Stimulated activated memory B cell treated with anti-CD40 and anti-IgM and Interleukin-4, amounts not matched to agents 10 μg/mL and 1 μg/mL and 100 μg/mL, for 72 hours (primary cell): ENCODE results near the gene COMP.

Source experiments
- ATAC-seq: fragments of 150-1000 bp; cut with Tn5 transposase; 2 replicates; pipeline ENCODE4 v1.10.0; 2021
- H3K27ac Mint-ChIP-seq: one replicate; pipeline ENCODE4 v1.8.0; 2022; ENCODE audit warnings: mild to moderate bottlenecking, mixed read lengths
- H3K27me3 Mint-ChIP-seq: one replicate; pipeline ENCODE4 v1.8.0; 2022; ENCODE audit warnings: mixed read lengths
- H3K36me3 Mint-ChIP-seq: one replicate; pipeline ENCODE4 v1.8.0; 2022; ENCODE audit warnings: mixed read lengths
- H3K4me1 Mint-ChIP-seq: one replicate; pipeline ENCODE4 v1.8.0; 2022; ENCODE audit warnings: mixed read lengths
- H3K4me3 Mint-ChIP-seq: one replicate; pipeline ENCODE4 v1.8.0; 2022; ENCODE audit warnings: mild to moderate bottlenecking, moderate library complexity, mixed read lengths
- H3K9me3 Mint-ChIP-seq: one replicate; pipeline ENCODE4 v1.8.0; 2022; ENCODE audit warnings: mixed read lengths

Gene COMP

GRCh38 chr19:18770663-18771327, 20.3 kb downstream of the COMP start:
- Mint-ChIP-seq H3K4me3 (no peak overlapping the region), H3K27me3 (no peaks in the 10 kb centered on the region), H3K4me1 (no peaks in the 10 kb centered on the region), H3K36me3 (no peaks in the 10 kb centered on the region), H3K9me3 (no peaks in the 10 kb centered on the region), H3K27ac (no peak overlapping the region)
- no peak for ATAC-seq

- Mint-ChIP-seq H3K27me3 (no peaks in the 10 kb centered on the region), H3K27ac (no peak overlapping the region), H3K4me1 (peaks cover 2% of the 10 kb centered on the region), H3K4me3 (no peak overlapping the region), H3K36me3 (no peaks in the 10 kb centered on the region), H3K9me3 (no peaks in the 10 kb centered on the region)
- ATAC-seq, result no peak
Observed at GRCh38 chr19:18769989-18770528, 21.0 kb downstream of the COMP start.

- no peaks in the 10 kb centered on the region for H3K27me3 Mint-ChIP-seq
- ATAC-seq, result no peak
- H3K4me1 Mint-ChIP-seq, result peaks cover 10% of the 10 kb centered on the region
- H3K36me3 Mint-ChIP-seq, result no peaks in the 10 kb centered on the region
- no peak overlapping the region for H3K27ac Mint-ChIP-seq
- no peak overlapping the region for H3K4me3 Mint-ChIP-seq
- no peaks in the 10 kb centered on the region for H3K9me3 Mint-ChIP-seq
Observed at GRCh38 chr19:18768997-18769891, 21.9 kb downstream of the COMP start.

- H3K9me3 Mint-ChIP-seq, result no peaks in the 10 kb centered on the region
- no peaks in the 10 kb centered on the region for H3K27me3 Mint-ChIP-seq
- peaks cover 12% of the 10 kb centered on the region for H3K4me1 Mint-ChIP-seq
- H3K4me3 Mint-ChIP-seq, result no peak overlapping the region
- H3K36me3 Mint-ChIP-seq, result no peaks in the 10 kb centered on the region
- ATAC-seq, result no peak
- no peak overlapping the region for H3K27ac Mint-ChIP-seq
Observed at GRCh38 chr19:18768046-18768771, 22.9 kb downstream of the COMP start.

- no peak overlapping the region for H3K27ac Mint-ChIP-seq
- peaks cover 12% of the 10 kb centered on the region for H3K4me1 Mint-ChIP-seq
- H3K36me3 Mint-ChIP-seq, result no peaks in the 10 kb centered on the region
- no peaks in the 10 kb centered on the region for H3K27me3 Mint-ChIP-seq
- no peak for ATAC-seq
- H3K4me3 Mint-ChIP-seq, result no peak overlapping the region
- no peaks in the 10 kb centered on the region for H3K9me3 Mint-ChIP-seq
Observed at GRCh38 chr19:18765224-18765623, 25.9 kb downstream of the COMP start.

- Mint-ChIP-seq H3K27me3 (no peaks in the 10 kb centered on the region), H3K27ac (peak overlapping the region; percentile 15), H3K9me3 (no peaks in the 10 kb centered on the region), H3K36me3 (no peaks in the 10 kb centered on the region), H3K4me3 (no peak overlapping the region), H3K4me1 (peaks cover 12% of the 10 kb centered on the region)
- ATAC-seq, result no peak
Observed at GRCh38 chr19:18764591-18765051, 26.5 kb downstream of the COMP start.

- no peak for ATAC-seq
- Mint-ChIP-seq H3K4me1 (peaks cover 12% of the 10 kb centered on the region), H3K9me3 (no peaks in the 10 kb centered on the region), H3K4me3 (no peak overlapping the region), H3K27me3 (no peaks in the 10 kb centered on the region), H3K27ac (peak overlapping the region; percentile 15), H3K36me3 (no peaks in the 10 kb centered on the region)
Observed at GRCh38 chr19:18763674-18764590, 27.2 kb downstream of the COMP start.

GRCh38 chr19:18762125-18763023, 28.7 kb downstream of the COMP start:
- H3K36me3 Mint-ChIP-seq, result no peaks in the 10 kb centered on the region
- no peak overlapping the region for H3K27ac Mint-ChIP-seq
- no peak for ATAC-seq
- no peaks in the 10 kb centered on the region for H3K9me3 Mint-ChIP-seq
- peaks cover 12% of the 10 kb centered on the region for H3K4me1 Mint-ChIP-seq
- H3K27me3 Mint-ChIP-seq, result no peaks in the 10 kb centered on the region
- H3K4me3 Mint-ChIP-seq, result no peak overlapping the region

- Mint-ChIP-seq H3K9me3 (no peaks in the 10 kb centered on the region), H3K36me3 (no peaks in the 10 kb centered on the region)
Observed at GRCh38 chr19:18761531-18762110, 29.5 kb downstream of the COMP start.

GRCh38 chr19:18760440-18761383, 30.4 kb downstream of the COMP start:
- H3K4me1 Mint-ChIP-seq, result peaks cover 12% of the 10 kb centered on the region
- H3K27me3 Mint-ChIP-seq, result no peaks in the 10 kb centered on the region
- no peak overlapping the region for H3K27ac Mint-ChIP-seq

More at GRCh38 chr19:18761531-18762110, 29.5 kb downstream of the COMP start:
- Mint-ChIP-seq H3K27ac (no peak overlapping the region), H3K27me3 (no peaks in the 10 kb centered on the region), H3K4me3 (no peak overlapping the region), H3K4me1 (peaks cover 12% of the 10 kb centered on the region)
- no peak for ATAC-seq

GRCh38 chr19:18759995-18760426, 31.1 kb downstream of the COMP start:
- no peak for ATAC-seq
- H3K27me3 Mint-ChIP-seq, result no peaks in the 10 kb centered on the region
- no peak overlapping the region for H3K4me3 Mint-ChIP-seq
- no peaks in the 10 kb centered on the region for H3K36me3 Mint-ChIP-seq
- no peak overlapping the region for H3K27ac Mint-ChIP-seq
- no peaks in the 10 kb centered on the region for H3K9me3 Mint-ChIP-seq
- H3K4me1 Mint-ChIP-seq, result peaks cover 9% of the 10 kb centered on the region

More at GRCh38 chr19:18760440-18761383, 30.4 kb downstream of the COMP start:
- no peak overlapping the region for H3K4me3 Mint-ChIP-seq
- no peaks in the 10 kb centered on the region for H3K9me3 Mint-ChIP-seq
- no peaks in the 10 kb centered on the region for H3K36me3 Mint-ChIP-seq
- no peak for ATAC-seq

- H3K27me3 Mint-ChIP-seq, result no peaks in the 10 kb centered on the region
Observed at GRCh38 chr19:18759304-18759994, 31.7 kb downstream of the COMP start.

More at GRCh38 chr19:18759304-18759994, 31.7 kb downstream of the COMP start:
- no peak overlapping the region for H3K27ac Mint-ChIP-seq
- no peak overlapping the region for H3K4me3 Mint-ChIP-seq
- ATAC-seq, result peak; percentile 32
- peaks cover 4% of the 10 kb centered on the region for H3K4me1 Mint-ChIP-seq
- H3K9me3 Mint-ChIP-seq, result no peaks in the 10 kb centered on the region
- no peaks in the 10 kb centered on the region for H3K36me3 Mint-ChIP-seq
